Measurements from ENCODE around the gene PFDN1.
"Not testable (repeated sequence)": the region's sequence is repeated elsewhere in the genome, so short reads cannot be mapped to it uniquely, and the experiment has no call there.

The PFDN1 gene

DNA sequence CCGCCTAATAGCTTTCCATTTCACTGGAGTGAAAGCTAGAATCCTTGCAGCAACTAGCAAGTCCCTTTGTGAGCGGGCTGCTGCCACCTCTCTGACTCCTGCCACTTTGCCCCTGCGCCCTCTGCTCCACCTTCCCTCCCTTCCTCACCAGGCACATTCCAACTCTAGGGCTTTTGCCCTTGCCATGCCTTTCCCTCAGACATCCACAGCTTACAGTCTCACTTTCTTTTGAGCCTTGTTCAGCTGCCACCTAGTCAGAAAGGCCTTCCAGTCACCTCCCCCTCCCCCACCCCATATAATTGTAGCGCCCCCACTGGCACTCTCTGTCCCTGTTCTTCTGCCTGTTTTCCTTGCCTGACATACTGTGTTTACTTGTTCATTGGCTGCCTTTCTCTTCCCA is 96.9 kb downstream of the PFDN1 start:
- no peak for DNase-seq

DNA sequence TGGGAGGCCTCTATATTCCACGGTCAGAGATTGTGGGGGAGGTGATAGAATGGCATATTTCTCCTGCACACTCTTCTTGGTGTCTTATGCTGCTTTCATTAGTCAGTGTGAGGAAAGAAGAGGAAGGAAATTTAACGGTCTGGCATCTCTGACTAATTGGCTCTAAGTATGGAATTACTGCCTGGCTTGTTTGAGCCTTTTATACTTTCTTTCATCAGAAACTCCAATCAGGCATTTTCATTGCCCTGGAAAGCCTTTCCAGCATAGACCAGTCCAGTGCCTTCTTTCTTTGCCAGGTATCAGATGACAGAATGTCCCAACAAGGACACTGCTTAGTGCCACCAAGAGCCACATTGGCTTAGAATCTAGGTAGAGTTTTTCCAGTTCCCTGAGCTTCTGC is 97.7 kb downstream of the PFDN1 start:
- DNase-seq = no peak

DNA sequence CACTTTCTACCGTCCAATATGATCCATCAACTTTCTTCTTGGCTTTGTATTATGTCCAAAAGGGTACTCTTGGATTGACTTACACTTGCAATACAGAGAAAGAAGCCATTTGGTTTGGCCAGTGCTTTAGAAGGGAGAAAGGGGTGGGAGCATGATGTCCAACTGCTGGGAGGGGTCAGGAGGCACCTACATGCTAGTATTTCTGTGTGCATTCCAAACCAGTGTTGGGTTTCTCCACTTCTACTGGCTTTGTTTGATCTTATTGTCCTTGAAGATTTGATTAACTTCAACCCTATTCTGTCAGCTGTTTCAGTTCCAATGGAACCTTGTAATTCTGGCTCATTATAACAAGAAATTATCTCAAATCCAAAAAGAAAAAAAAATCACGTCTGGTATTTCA is 100.3 kb downstream of the PFDN1 start:
- DNase-seq = no peak

DNA sequence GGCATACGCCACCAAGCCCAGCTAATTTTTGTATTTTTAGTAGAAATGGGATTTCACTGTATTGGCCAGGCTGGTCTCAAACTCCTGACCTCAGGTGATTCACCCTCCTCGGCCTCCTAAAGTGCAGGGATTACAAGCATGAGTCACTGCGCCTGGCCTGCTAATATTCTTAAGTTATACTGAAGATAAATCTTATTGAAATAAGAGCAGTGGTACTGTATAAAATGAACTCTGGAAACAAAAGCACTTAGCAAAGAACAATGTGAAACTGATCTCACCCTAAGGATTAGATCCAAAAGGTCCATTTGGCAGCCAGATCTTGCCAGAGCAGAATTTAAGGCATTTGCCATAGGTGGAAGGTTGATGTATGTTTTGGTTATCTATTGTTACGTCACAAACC is 100.8 kb downstream of the PFDN1 start:
- DNase-seq = no peak

DNA sequence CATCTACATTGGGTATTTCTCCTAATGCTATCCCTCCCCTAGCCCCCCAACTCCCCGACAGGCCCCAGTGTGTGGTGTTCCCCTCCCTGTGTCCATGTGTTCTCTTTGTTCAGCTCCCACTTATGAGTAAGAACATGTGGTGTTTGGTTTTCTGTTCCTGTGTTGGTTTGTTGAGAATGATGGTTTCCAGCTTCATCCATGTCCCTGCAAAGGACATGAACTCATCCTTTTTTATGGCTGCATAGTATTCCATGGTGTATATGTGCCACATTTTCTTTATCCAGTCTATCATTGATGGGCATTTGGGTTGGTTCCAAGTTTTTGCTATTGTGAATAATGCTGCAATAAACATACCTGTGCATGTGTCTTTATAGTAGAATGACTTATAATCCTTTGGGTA is 104.0 kb downstream of the PFDN1 start:
- DNase-seq = not testable (repeated sequence)

DNA sequence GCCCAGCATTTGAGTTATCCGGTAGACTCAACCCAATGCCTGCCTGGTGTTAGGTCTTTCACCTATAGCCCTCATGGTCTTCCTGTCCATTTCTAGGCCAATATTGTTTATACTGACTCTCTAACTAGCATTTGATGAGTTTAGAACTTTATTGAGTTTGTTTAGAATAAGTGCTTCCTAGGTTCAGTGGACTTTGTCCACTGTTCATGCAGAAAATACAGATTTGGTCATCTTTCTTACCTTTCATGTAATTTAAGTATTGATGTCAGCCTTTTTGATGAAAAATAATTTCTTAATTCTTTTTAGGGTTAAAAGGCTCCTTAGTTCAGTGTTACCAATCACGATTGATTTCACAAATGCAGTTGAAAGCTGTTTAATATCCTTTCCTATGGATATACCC is 105.9 kb downstream of the PFDN1 start:
- DNase-seq = no peak

DNA sequence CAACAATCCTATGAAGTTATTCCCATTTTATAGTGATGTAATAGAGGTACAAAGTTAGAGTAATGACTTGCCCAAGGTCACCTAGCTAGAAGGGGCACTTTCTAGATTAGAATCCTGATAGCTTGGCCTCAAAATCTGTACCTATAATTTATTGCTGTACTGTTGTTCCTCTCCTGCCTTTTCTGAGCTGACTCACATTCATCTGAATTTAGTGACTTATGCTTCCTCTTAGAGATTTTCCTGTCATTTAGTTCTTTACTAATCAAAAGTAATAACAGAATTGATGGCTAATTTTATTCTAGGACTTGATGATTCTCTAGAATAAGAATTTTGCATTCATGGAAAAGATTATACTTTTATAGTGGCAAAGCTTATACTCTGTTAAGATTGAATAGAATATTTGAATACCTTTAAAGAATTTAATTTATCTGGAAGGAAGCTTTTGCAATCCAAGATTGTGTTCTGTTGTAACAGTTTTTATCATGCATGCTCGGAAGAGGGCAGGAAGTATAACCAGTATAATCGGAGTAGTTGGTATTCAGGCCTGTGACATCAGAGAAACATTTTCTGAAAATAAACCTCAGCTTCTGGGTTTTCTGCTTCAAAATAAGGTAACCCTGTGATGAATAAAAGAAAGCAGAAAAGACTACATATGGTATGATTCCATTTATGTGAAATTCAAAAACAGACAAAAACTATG is 106.6 kb downstream of the PFDN1 start:
- DNase-seq = no peak

Measured in DMS 273 treated with DMSO at 0.1 percent for 48 hours (cell line).